Peyer's patch (tissue), 4 donors: Measurements from ENCODE around the gene CD177.
"Not testable (repeated sequence)": the region's sequence is repeated elsewhere in the genome, so short reads cannot be mapped to it uniquely, and the experiment has no call there.

Experiments
- CTCF ChIP-seq, 6 experiments: fragments of 450-650 bp in 4 of 6; fragments of 200-600 bp in 2 of 6; sonication (generic) in 1 of 6; IDR thresholded peaks; one replicate each; pipeline ENCODE4 v1.5.1; 2017 to 2019; ENCODE audit warnings: antibody characterized with exemption in 6 of 6, mild to moderate bottlenecking in 3 of 6, moderate library complexity in 1 of 6
- POLR2A ChIP-seq, 2 donors: fragments of 450-650 bp; IDR thresholded peaks; one replicate each; pipeline ENCODE4 v1.5.1; 2017; ENCODE audit warnings: antibody characterized with exemption in 2 of 2, mild to moderate bottlenecking in 2 of 2, moderate library complexity in 2 of 2

GRCh38 chr19:43329049-43329448 is 24.4 kb upstream of the CD177 start:
- TF ChIP-seq CTCF, POLR2A (IDR thresholded peaks at IDR 0.05): not testable (repeated sequence)
